ENCODE results near the gene ABCA1.

The ABCA1 gene

GRCh38 chr9:104746798-104747197 is 181.2 kb downstream of the ABCA1 start:
- no peak for DNase-seq

GRCh38 chr9:104746285-104746684 is 181.7 kb downstream of the ABCA1 start:
- no peak for DNase-seq

DNA sequence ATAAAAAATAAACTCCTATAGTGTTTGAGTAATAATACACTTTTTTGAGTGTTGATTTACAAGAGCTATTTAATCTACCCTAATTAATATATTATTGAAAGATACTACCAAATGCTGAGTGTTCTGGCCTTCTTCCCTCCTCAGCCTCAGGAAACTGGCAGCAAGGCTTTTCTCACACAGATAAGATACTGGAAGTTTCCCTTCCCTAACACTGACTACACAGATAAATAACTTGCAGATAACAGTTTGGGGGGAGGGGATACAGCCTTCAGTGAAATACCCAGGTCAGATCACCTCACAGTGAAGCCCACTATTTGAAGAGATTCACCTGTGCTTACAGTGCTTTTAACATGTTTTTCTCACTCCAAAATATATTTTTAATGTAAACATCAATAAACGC is 182.1 kb downstream of the ABCA1 start:
- DNase-seq = no peak

DNA sequence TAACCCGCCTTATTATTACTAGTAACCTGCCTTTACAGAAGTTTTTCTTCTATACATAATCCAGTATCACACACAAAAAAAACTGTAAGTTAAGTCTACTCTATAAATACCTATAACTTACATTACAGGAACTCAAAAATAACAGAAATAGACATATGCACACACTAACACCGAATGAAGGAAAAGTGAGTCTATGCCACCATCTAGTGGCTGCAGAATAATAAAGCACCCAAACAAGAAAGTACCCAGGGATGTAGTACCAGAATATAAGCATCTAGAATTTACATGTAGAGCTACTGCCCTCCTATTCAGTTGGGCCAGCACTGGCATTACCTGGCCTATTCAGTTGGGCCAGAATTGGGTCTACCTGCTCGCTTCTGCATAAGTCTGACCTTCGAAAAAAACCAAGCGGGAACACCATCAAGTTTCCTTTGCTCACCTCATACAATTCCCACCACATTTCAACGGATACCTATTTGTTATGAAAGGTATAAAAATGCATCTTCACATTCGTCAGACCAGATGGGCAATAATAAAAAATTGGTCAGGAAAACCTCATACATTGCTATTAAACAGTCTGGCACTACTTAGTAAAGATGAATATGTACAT is 184.5 kb downstream of the ABCA1 start:
- peak; percentile 87 for DNase-seq

GRCh38 chr9:104740621-104741020 is 187.3 kb downstream of the ABCA1 start:
- no peak for DNase-seq

- DNase-seq = no peak
Measured at GRCh38 chr9:104738452-104738851, 189.5 kb downstream of the ABCA1 start.

Data from hematopoietic multipotent progenitor cell treated with erythropoietin and hydrocortisone succinate and interleukin-3 and kit ligand, for 6 days (in vitro differentiated cells).